H9 (cell line): ENCODE measurements around the gene FAT1. TPM values are rescaled to one million over a fixed set of nuclear protein-coding genes. Genes with fewer than 3 reads are reported as not detected.

ENCODE experiments used
- DNase-seq: peaks from one replicate; pipeline ENCODE4 v3.0.0-alpha.2; 2017
- H2AFZ ChIP-seq: one replicate; pipeline ENCODE4 v1.6.1; 2013; ENCODE audit warnings: mild to moderate bottlenecking, low read length, control low read depth, moderate library complexity
- H2AK5ac ChIP-seq: 2 replicates; pipeline ENCODE4 v1.6.1; 2013; ENCODE audit warnings: low read length, control low read depth, mixed read lengths; ENCODE audit not compliant: insufficient read length
- H2BK120ac ChIP-seq: one replicate; pipeline ENCODE4 v1.6.1; 2013; ENCODE audit warnings: low read depth, mild to moderate bottlenecking, low read length, control low read depth, inconsistent platforms; ENCODE audit not compliant: poor library complexity, severe bottlenecking
- H2BK12ac ChIP-seq: 2 replicates; pipeline ENCODE4 v1.6.1; 2013; ENCODE audit warnings: low read length, control low read depth, mixed read lengths, low read depth; ENCODE audit not compliant: insufficient read length
- H2BK15ac ChIP-seq: 2 replicates; pipeline ENCODE4 v1.6.1; 2013; ENCODE audit warnings: low read depth, low read length, control low read depth
- H2BK20ac ChIP-seq: one replicate; pipeline ENCODE4 v1.6.1; 2013; ENCODE audit warnings: low read depth, mild to moderate bottlenecking, low read length, control low read depth, inconsistent platforms; ENCODE audit not compliant: poor library complexity, severe bottlenecking
- H2BK5ac ChIP-seq: 2 replicates; pipeline ENCODE4 v1.6.1; 2013; ENCODE audit warnings: low read length, control low read depth, mixed read lengths; ENCODE audit not compliant: insufficient read length
- H3K14ac ChIP-seq: 2 replicates; pipeline ENCODE4 v1.6.1; 2013; ENCODE audit warnings: low read length, control low read depth; ENCODE audit not compliant: insufficient read depth
- H3K18ac ChIP-seq: 2 replicates; pipeline ENCODE4 v1.6.1; 2013; ENCODE audit warnings: low read depth, mild to moderate bottlenecking, mixed read lengths, low read length, control low read depth; ENCODE audit not compliant: insufficient read length
- H3K23ac ChIP-seq: 2 replicates; pipeline ENCODE4 v1.6.1; 2013; ENCODE audit warnings: low read length, control low read depth, mixed read lengths, low read depth; ENCODE audit not compliant: insufficient read length
- H3K23me2 ChIP-seq: 2 replicates; pipeline ENCODE4 v1.6.1; 2013; ENCODE audit warnings: low read depth, mild to moderate bottlenecking, mixed read lengths, low read length, control low read depth; ENCODE audit not compliant: insufficient read length, poor library complexity, severe bottlenecking
- H3K27ac ChIP-seq: 2 replicates; pipeline ENCODE4 v1.5.1; 2013; ENCODE audit warnings: low read length, control low read depth, mixed read lengths, low read depth; ENCODE audit not compliant: insufficient read length
- H3K27me3 ChIP-seq: 2 replicates; pipeline ENCODE4 v1.6.1; 2013; ENCODE audit warnings: low read length, control low read depth, inconsistent platforms; ENCODE audit not compliant: insufficient read depth
- H3K4ac ChIP-seq: 2 replicates; pipeline ENCODE4 v1.6.1; 2013; ENCODE audit warnings: low read depth, mild to moderate bottlenecking, control low read depth, inconsistent platforms, low read length, moderate library complexity
- H3K4me1 ChIP-seq: 2 replicates; pipeline ENCODE4 v1.6.1; 2013; ENCODE audit warnings: low read length, control low read depth, inconsistent platforms; ENCODE audit not compliant: insufficient read depth
- H3K4me2 ChIP-seq: 2 replicates; pipeline ENCODE4 v1.6.1; 2013; ENCODE audit warnings: low read length, control low read depth, mixed read lengths; ENCODE audit not compliant: insufficient read length, insufficient read depth
- H3K56ac ChIP-seq: 2 replicates; pipeline ENCODE4 v1.6.1; 2013; ENCODE audit warnings: low read depth, mild to moderate bottlenecking, mixed read lengths, low read length, control low read depth; ENCODE audit not compliant: insufficient read length
- H3K79me1 ChIP-seq: 2 replicates; pipeline ENCODE4 v1.6.1; 2013; ENCODE audit warnings: low read depth, mild to moderate bottlenecking, moderate library complexity, low read length, control low read depth, inconsistent platforms; ENCODE audit not compliant: insufficient read depth, poor library complexity, severe bottlenecking
- H3K79me2 ChIP-seq: 2 replicates; pipeline ENCODE4 v1.6.1; 2013; ENCODE audit warnings: low read length, control low read depth, inconsistent platforms; ENCODE audit not compliant: insufficient read depth
- H3K9ac ChIP-seq: 2 replicates; pipeline ENCODE4 v1.6.1; 2013; ENCODE audit warnings: low read length, control low read depth, mixed read lengths; ENCODE audit not compliant: insufficient read length; ENCODE audit errors: extremely low read depth
- H3K9me3 ChIP-seq: one replicate; pipeline ENCODE4 v1.6.1; 2013; ENCODE audit warnings: low read depth, low read length, inconsistent platforms; ENCODE audit not compliant: control insufficient read depth
- H3T11ph ChIP-seq: one replicate; pipeline ENCODE4 v1.6.1; 2013; ENCODE audit warnings: mild to moderate bottlenecking, low read length, control low read depth, inconsistent platforms
- H4K20me1 ChIP-seq: one replicate; pipeline ENCODE4 v1.6.1; 2013; ENCODE audit not compliant: control insufficient read depth, insufficient read length, insufficient read depth
- H4K5ac ChIP-seq: 2 replicates; pipeline ENCODE4 v1.6.1; 2013; ENCODE audit warnings: low read depth, mild to moderate bottlenecking, mixed read lengths, low read length, control low read depth; ENCODE audit not compliant: insufficient read length
- H4K8ac ChIP-seq: replicated peaks from 2 replicates; pipeline ENCODE4 v1.6.1; 2013; ENCODE audit warnings: low read length, control low read depth, mixed read lengths, low read depth; ENCODE audit not compliant: insufficient read length
- H4K91ac ChIP-seq: 2 replicates; pipeline ENCODE4 v1.6.1; 2013; ENCODE audit warnings: low read depth, mild to moderate bottlenecking, moderate library complexity, mixed read lengths, low read length, control low read depth; ENCODE audit not compliant: insufficient read length
- H3K27ac Mint-ChIP-seq, 3 experiments: 2 replicates in 2 of 3; 3 replicates in 1 of 3; pipeline ENCODE4 v1.8.0; 2020 to 2021; ENCODE audit warnings: mixed read lengths in 3 of 3, mild to moderate bottlenecking in 1 of 3, moderate library complexity in 1 of 3
- H3K27me3 Mint-ChIP-seq: 2 replicates; pipeline ENCODE4 v1.8.0; 2021; ENCODE audit warnings: low read depth, mild to moderate bottlenecking, moderate library complexity, mixed read lengths
- H3K36me3 Mint-ChIP-seq, 3 experiments: 2 replicates in 2 of 3; 3 replicates in 1 of 3; pipeline ENCODE4 v1.8.0; 2020 to 2021; ENCODE audit warnings: low read depth in 3 of 3, mixed read lengths in 3 of 3; ENCODE audit not compliant: insufficient read depth in 1 of 3
- H3K4me1 Mint-ChIP-seq, 2 experiments: 2 replicates each; pipeline ENCODE4 v1.8.0; 2020; ENCODE audit warnings: mixed read lengths in 2 of 2
- H3K4me3 Mint-ChIP-seq, 2 experiments: 2 replicates in 1 of 2; 3 replicates in 1 of 2; pipeline ENCODE4 v1.8.0; 2020 to 2021; ENCODE audit warnings: mild to moderate bottlenecking in 2 of 2, mixed read lengths in 2 of 2, moderate library complexity in 1 of 2
- H3K9me3 Mint-ChIP-seq, 2 experiments: 2 replicates in 1 of 2; 3 replicates in 1 of 2; pipeline ENCODE4 v1.8.0; 2020; ENCODE audit warnings: mild to moderate bottlenecking in 2 of 2, mixed read lengths in 2 of 2, moderate library complexity in 1 of 2
- CTCF ChIP-seq: fragments of 200-600 bp; sonication (generic); conservative IDR thresholded peaks from 3 replicates; pipeline ENCODE4 v1.8.0; 2021; ENCODE audit warnings: antibody characterized with exemption, mild to moderate bottlenecking
- WGBS: extraction: QIAGEN DNeasy Blood & Tissue Kit; methylation state at CpG from one replicate; pipeline ENCODE4 v1.1.7; 2013; ENCODE audit warnings: missing lambda C conversion rate, low lambda C conversion rate, mixed read lengths; ENCODE audit not compliant: insufficient read length; ENCODE audit errors: extremely low coverage; 5-methylcytosine and 5-hydroxymethylcytosine counted together
- total RNA-seq: library from RNA; stranded (reverse); gene quantifications from 2 replicates; pipeline ENCODE4 v1.2.1, GENCODE V29; 2021

The FAT1 gene
- total RNA-seq, 1 experiment from 2014 or later: 173 TPM

- H2AFZ ChIP-seq: no peak overlapping the region
- no peak overlapping the region for H3T11ph ChIP-seq
- no peak overlapping the region for H2BK20ac ChIP-seq
- H3K9me3 ChIP-seq: no peaks in the 10 kb centered on the region
- no peak overlapping the region for H3K4me2 ChIP-seq
- H3K9me3 Mint-ChIP-seq: no peaks in the 10 kb centered on the region; a peak in 1 of 5 replicates
- no peaks in the 10 kb centered on the region for H3K27me3 ChIP-seq
- no peak for TF ChIP-seq CTCF
- H3K18ac ChIP-seq: no peak overlapping the region
- no peak overlapping the region for H3K4ac ChIP-seq
- no peak overlapping the region for H4K91ac ChIP-seq
- no peak overlapping the region for H3K56ac ChIP-seq
- H2BK15ac ChIP-seq: no peak overlapping the region
- no peak overlapping the region for H3K23ac ChIP-seq
- H4K20me1 ChIP-seq: no peaks in the 10 kb centered on the region
- H3K4me3 Mint-ChIP-seq: no peak overlapping the region
- H2AK5ac ChIP-seq: no peak overlapping the region
- H2BK5ac ChIP-seq: no peak overlapping the region
- no CpG with 5 or more reads among the region's 5 CpGs for WGBS
- H3K9ac ChIP-seq: no peak overlapping the region
- H3K27ac Mint-ChIP-seq: no peak overlapping the region
- H3K36me3 Mint-ChIP-seq: peaks cover 14 to 28% (median 28%) of the 10 kb centered on the region in 3 experiments
- peaks cover 57 to 59% of the 10 kb centered on the region in 2 experiments for H3K4me1 Mint-ChIP-seq
- no peak overlapping the region for H3K14ac ChIP-seq
- H3K79me1 ChIP-seq: no peaks in the 10 kb centered on the region
- H4K8ac ChIP-seq: no peak overlapping the region
- no peaks in the 10 kb centered on the region for H3K27me3 Mint-ChIP-seq
- no peak overlapping the region for H3K27ac ChIP-seq
- no peak overlapping the region for H2BK120ac ChIP-seq
- H3K23me2 ChIP-seq: no peaks in the 10 kb centered on the region
- peaks cover 5% of the 10 kb centered on the region; the same call in 1 of the 2 replicates for H3K79me2 ChIP-seq
- H4K5ac ChIP-seq: no peak overlapping the region
- no peak overlapping the region for H2BK12ac ChIP-seq
- H3K4me1 ChIP-seq: peaks cover 6% of the 10 kb centered on the region
- DNase-seq: no peak
Measured at GRCh38 chr4:186691396-186691795, 32.3 kb downstream of the FAT1 start.
